Dedifferentiated amniotic fluid mesenchymal stem cell (primary cell): ENCODE results near the gene PLOD1.
"Not testable (repeated sequence)": the region's sequence is repeated elsewhere in the genome, so short reads cannot be mapped to it uniquely, and the experiment has no call there.

Experiments used
- DNase-seq: peaks from one replicate; pipeline ENCODE4 v3.0.0-alpha.2; 2016; ENCODE audit errors: extremely low spot score

The PLOD1 gene

GRCh38 chr1:12005488-12006166 is 71.1 kb downstream of the PLOD1 start:
- DNase-seq, result no peak

GRCh38 chr1:12006167-12006921 is 71.8 kb downstream of the PLOD1 start:
- DNase-seq, result no peak

GRCh38 chr1:12007204-12007603 is 72.7 kb downstream of the PLOD1 start:
- no peak for DNase-seq

- not testable (repeated sequence) for DNase-seq
Measured at GRCh38 chr1:12008355-12008754, 73.8 kb downstream of the PLOD1 start.

- no peak for DNase-seq
Measured at GRCh38 chr1:12009318-12009947, 74.9 kb downstream of the PLOD1 start.

- DNase-seq, result no peak
Measured at GRCh38 chr1:12010746-12011570, 76.4 kb downstream of the PLOD1 start.

- no peak for DNase-seq
Measured at GRCh38 chr1:12011998-12012397, 77.5 kb downstream of the PLOD1 start.

GRCh38 chr1:12012560-12013316 is 78.2 kb downstream of the PLOD1 start:
- DNase-seq, result no peak

GRCh38 chr1:12014141-12014991 is 79.8 kb downstream of the PLOD1 start:
- no peak for DNase-seq

- DNase-seq, result no peak
Measured at GRCh38 chr1:12015001-12015491, 80.5 kb downstream of the PLOD1 start.

GRCh38 chr1:12015499-12015898 is 81.0 kb downstream of the PLOD1 start:
- no peak for DNase-seq

GRCh38 chr1:12016182-12016581 is 81.7 kb downstream of the PLOD1 start:
- DNase-seq, result no peak

GRCh38 chr1:12019858-12020509 is 85.5 kb downstream of the PLOD1 start:
- no peak for DNase-seq

GRCh38 chr1:12021616-12022015 is 87.1 kb downstream of the PLOD1 start:
- DNase-seq, result no peak

- no peak for DNase-seq
Measured at GRCh38 chr1:12022036-12022435, 87.5 kb downstream of the PLOD1 start.
